A172 (cell line): ENCODE results near the gene DPF3. TPM values are rescaled to one million over a fixed set of nuclear protein-coding genes. Genes with fewer than 3 reads are reported as not detected.
A peak's percentile ranks its signal among the peaks of the same experiment; 100 is the strongest.

Experiments used
- DNase-seq: peaks from one replicate; pipeline ENCODE4 v3.0.0-alpha.2; 2015; ENCODE audit warnings: low spot score
- total RNA-seq: library from RNA; depleted of rRNA; stranded (reverse); fragments of >200 nt; shearing (Covaris generic); gene quantifications from 2 replicates; pipeline ENCODE4 v1.2.3, GENCODE V29; 2014

DPF3 gene
- total RNA-seq, 1 experiment from 2014 or later: 3.2 TPM

DNA sequence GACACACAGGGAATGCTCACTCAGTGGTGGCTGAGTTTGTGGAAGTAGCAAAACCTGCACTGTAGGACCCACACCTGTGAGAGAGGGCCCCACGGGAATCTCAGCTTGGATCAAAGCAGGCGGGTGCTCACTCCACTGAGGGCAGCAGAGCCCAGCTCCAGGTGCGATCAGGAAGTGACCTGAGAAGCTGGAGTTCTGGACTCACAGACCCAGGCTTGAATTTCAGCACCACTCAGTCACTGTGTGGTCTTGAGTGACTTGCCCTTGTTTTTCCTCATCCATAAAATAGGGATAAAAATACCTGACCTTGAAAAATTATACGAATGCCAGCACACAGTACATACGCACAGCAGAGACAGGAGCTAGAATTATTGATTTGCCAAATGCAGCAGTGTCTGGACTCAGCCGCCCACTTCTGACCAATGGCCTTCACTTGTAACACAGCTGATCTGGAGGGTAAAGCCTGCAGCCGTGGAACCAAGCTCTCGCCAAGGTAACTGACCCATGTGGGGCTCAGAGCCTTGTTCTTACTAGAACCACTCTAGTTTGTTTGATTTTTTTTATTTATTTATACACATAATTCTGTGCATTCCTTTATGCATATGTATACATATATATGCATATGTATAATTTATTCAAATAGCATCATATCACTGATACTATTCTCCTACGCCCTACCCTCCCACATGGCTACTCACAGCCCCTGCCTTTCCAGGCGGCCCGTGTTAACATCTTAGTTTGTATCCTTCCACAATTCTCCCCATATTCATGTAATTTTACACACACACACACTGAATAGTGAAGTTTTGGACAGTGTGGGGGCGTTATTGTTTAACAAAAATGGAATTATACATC, 53.9 kb downstream of the DPF3 start:
- DNase-seq: no peak

DNA sequence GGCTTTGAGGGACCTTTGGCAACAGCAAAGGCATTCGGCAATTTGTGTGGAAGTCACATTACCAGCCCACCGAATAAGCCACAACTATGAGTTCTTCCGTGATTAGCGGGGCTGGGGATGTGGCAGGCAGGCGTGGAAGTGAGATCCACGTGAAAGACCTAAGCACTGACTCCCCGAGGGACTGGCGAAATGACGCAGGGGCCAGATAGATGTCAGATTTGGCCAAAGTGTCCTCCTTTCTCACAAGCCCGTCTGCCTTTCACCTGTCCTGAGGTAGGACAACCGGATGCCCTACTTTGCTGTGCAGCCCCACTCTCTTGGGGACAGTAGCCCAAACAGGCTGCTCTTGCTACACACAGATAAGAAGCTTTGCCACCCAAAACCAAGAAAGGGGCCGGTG, 54.5 kb downstream of the DPF3 start:
- no peak for DNase-seq

DNA sequence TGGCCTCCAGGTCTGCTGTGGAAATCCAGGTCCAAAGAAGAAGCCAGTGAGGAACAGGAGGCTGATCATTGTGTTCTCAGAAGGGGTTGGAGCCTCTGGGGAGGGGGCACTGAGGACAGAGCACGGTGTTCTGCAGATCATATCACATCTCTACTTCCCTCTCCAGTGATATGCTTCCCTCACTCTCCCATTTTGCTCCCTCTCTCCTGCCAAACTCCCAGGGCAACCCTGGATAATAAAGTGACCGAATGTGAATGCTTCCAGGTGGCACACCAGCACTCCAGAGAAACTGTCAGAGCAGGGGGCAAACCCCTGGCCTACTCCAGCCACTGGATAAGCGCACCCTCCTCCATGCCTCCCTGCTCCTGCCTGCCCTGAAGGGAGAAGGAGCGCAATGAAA, 57.8 kb downstream of the DPF3 start:
- no peak for DNase-seq

DNA sequence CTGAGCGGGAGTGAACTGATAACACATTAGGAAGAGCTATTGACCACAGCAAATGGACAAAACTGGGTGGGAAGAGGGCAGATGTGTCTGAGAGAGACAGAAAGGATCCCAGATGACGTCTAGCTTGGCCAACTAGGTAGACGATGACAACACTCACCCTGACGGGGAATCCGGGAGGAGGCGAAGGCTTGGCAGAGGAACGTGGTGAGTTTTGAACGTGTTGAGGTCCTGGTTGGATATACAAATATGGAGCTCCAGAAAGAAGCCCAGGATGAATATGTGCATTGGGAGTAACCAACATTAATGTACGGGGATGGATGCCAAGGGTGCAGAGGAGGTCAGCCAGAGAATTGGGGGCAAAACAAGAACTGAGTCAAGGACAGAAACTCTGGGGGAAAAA, 60.7 kb downstream of the DPF3 start:
- DNase-seq: no peak

- DNase-seq: no peak
Measured at GRCh38 chr14:72830786-72831594, 62.9 kb downstream of the DPF3 start.

- DNase-seq: no peak
Measured at GRCh38 chr14:72830356-72830755, 63.5 kb downstream of the DPF3 start.

DNA sequence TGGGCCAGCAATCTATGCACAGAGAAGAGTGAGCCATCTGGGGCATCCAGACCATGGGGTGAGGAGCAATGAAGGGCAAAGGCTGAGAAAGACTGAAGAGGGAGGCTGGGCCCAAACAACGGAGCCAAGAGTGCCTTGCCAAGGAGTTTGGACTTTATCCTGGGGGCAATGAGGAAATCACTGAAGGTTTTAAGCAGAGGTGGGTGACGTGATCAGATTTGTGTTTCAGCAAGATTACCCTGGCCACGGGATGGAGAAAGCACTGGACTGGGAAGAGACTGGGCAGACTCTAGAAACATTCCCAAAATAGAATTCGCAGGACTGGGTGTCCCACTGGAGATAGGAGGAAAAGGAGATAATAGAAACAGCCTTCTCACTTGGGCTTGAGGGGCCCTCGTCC, 65.3 kb downstream of the DPF3 start:
- DNase-seq: no peak

GRCh38 chr14:72826039-72826438, 67.9 kb downstream of the DPF3 start:
- DNase-seq: no peak

- no peak for DNase-seq
Measured at GRCh38 chr14:72825486-72825885, 68.4 kb downstream of the DPF3 start.

- DNase-seq: no peak
Measured at GRCh38 chr14:72824051-72824450, 69.8 kb downstream of the DPF3 start.

DNA sequence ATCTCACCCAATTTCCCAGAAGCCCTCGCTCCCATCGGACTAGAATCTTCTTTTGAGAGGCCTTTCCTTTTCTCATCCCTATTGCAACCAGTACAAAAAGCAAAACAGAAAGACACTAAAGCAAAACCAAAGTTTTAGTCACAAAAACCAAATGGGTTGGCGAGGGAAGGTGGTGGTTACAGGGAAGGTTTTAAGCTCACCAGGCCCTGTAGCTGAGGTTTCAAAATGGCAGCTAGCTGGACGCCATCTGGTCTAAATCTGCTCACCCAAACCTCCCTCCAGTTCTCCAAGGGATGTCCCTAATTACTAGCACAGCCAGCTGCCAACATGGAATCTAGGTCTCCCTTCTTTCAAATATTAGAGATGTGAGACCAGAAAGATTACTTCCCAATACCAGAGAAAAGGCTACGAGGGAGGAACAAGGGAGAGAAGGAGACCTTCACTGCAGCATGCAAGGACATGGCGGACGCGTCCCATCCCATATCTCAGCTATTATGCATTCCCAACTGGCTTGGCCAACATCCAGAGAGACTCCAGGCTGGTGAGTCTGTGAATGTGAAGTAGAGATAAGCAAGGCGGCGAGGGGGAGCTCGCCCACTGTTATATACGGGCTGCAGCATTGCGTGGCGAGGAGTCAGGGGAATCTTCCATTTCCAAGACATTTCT, 70.8 kb downstream of the DPF3 start:
- DNase-seq: no peak

DNA sequence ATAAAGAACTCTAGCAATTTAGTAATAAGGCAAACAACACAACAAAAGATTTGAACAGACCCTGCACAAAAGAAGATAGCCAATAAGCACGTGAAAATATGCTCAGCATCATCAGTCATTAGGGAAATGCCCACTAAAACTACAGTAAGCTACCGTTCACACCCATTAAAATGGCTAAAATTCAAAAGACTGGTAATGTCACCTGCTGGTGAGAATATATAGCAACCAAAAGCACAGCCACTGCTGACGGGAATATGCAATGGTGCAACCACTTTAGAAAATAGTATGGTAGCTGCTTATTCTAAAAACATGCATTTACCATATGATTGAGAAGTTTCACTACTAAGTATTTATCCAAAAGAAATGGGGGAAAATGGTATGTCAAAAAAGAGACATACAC, 74.9 kb downstream of the DPF3 start:
- peak; percentile 12 for DNase-seq

- DNase-seq: no peak
Measured at GRCh38 chr14:72816287-72816686, 77.6 kb downstream of the DPF3 start.

- DNase-seq: no peak
Measured at GRCh38 chr14:72815430-72815829, 78.5 kb downstream of the DPF3 start.

- no peak for DNase-seq
Measured at GRCh38 chr14:72812292-72812851, 81.5 kb downstream of the DPF3 start.

GRCh38 chr14:72810201-72810600, 83.7 kb downstream of the DPF3 start:
- DNase-seq: no peak

- DNase-seq: no peak
Measured at GRCh38 chr14:72809063-72809462, 84.8 kb downstream of the DPF3 start.

GRCh38 chr14:72808564-72808963, 85.3 kb downstream of the DPF3 start:
- no peak for DNase-seq

GRCh38 chr14:72802588-72802946, 91.3 kb downstream of the DPF3 start:
- no peak for DNase-seq

- peak; percentile 58 for DNase-seq
Measured at GRCh38 chr14:72801836-72802587, 91.9 kb downstream of the DPF3 start.

- peak; percentile 97 for DNase-seq
Measured at GRCh38 chr14:72801381-72801812, 92.5 kb downstream of the DPF3 start.
